OCI-LY7 (cell line): ENCODE data around the gene MRFAP1.

ENCODE experiments used
- CTCF ChIP-seq: fragments of 200-600 bp; sonication (generic); conservative IDR thresholded peaks from 2 replicates; pipeline ENCODE4 v1.5.1; 2014; ENCODE audit warnings: mild to moderate bottlenecking, antibody characterized with exemption, low read length, moderate library complexity, mixed read lengths
- EZH2phosphoT487 ChIP-seq: fragments of 200-600 bp; sonication (generic); IDR thresholded peaks from 2 replicates; pipeline ENCODE4 v1.6.1; 2018; ENCODE audit warnings: low read depth, borderline replicate concordance, mild to moderate bottlenecking, mixed run types, antibody characterized with exemption, low read length, moderate library complexity, mixed read lengths

GRCh38 chr4:6674500-6675149 lies 34.1 kb downstream of the MRFAP1 start:
- TF ChIP-seq CTCF (peak; percentile 72), EZH2phosphoT487 (no peak)
